B cell (primary cell): Measurements from ENCODE around the gene NASP.

Source experiments
- EZH2 ChIP-seq: IDR thresholded peaks from 2 replicates; pipeline ENCODE4 v1.6.1; 2012; ENCODE audit warnings: borderline replicate concordance, low read depth, mild to moderate bottlenecking, moderate library complexity, low read length; ENCODE audit not compliant: insufficient read depth, poor library complexity, severe bottlenecking
- TF ChIP-seq, protein P1 (sequence below): fragments of 200-600 bp; IDR thresholded peaks from one replicate; pipeline ENCODE4 v1.8.0; 2022; ENCODE audit warnings: antibody characterized with exemption, mild to moderate bottlenecking

DNA sequence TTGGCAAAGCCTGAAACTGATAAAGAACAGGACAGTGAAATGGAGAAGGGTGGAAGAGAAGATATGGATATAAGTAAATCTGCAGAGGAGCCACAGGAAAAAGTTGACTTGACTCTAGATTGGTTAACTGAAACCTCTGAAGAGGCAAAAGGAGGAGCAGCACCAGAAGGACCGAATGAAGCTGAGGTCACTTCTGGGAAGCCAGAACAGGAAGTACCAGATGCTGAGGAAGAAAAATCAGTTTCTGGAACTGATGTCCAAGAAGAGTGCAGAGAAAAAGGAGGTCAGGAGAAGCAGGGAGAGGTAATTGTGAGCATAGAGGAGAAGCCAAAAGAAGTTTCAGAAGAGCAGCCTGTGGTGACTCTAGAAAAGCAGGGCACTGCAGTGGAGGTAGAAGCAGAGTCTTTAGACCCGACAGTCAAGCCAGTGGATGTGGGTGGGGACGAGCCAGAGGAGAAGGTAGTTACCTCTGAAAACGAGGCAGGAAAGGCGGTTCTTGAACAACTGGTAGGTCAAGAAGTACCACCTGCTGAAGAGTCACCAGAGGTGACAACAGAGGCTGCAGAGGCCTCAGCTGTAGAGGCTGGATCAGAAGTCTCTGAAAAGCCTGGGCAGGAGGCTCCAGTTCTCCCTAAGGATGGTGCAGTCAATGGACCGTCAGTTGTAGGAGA lies 23.7 kb downstream of the NASP start:
- TF ChIP-seq EZH2, result no peak
- TF ChIP-seq, protein P1, sequence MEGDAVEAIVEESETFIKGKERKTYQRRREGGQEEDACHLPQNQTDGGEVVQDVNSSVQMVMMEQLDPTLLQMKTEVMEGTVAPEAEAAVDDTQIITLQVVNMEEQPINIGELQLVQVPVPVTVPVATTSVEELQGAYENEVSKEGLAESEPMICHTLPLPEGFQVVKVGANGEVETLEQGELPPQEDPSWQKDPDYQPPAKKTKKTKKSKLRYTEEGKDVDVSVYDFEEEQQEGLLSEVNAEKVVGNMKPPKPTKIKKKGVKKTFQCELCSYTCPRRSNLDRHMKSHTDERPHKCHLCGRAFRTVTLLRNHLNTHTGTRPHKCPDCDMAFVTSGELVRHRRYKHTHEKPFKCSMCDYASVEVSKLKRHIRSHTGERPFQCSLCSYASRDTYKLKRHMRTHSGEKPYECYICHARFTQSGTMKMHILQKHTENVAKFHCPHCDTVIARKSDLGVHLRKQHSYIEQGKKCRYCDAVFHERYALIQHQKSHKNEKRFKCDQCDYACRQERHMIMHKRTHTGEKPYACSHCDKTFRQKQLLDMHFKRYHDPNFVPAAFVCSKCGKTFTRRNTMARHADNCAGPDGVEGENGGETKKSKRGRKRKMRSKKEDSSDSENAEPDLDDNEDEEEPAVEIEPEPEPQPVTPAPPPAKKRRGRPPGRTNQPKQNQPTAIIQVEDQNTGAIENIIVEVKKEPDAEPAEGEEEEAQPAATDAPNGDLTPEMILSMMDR, result no peak
